Measurements from ENCODE around the gene KIAA0825. TPM values are rescaled to one million over a fixed set of nuclear protein-coding genes. Genes with fewer than 3 reads are reported as not detected.

The KIAA0825 gene
- total RNA-seq, 4 donors from 2014 or later, result 4.7 to 5.8 (median 5.0) TPM

DNA sequence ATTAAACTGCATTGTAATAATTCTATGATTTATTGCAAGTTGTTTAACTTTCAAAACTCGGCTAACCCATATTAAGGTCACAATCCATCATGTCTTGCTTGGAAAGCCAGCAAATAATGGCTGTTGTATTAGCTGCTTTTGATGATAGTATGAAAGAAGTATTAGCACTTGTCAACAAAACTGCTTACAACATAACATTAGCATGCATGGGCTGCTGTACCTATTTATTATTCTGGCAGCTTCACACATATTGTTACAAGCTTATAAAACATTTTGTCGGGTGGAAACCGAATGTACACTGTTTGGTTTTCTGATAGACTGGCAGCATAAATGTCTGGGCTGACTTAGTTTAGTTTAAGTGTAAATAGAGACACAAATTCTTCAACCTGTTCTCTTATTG, 378.3 kb downstream of the KIAA0825 start:
- no peak for TF ChIP-seq CTCF (IDR thresholded peaks at IDR 0.05; ENCODE audit: low read depth)

DNA sequence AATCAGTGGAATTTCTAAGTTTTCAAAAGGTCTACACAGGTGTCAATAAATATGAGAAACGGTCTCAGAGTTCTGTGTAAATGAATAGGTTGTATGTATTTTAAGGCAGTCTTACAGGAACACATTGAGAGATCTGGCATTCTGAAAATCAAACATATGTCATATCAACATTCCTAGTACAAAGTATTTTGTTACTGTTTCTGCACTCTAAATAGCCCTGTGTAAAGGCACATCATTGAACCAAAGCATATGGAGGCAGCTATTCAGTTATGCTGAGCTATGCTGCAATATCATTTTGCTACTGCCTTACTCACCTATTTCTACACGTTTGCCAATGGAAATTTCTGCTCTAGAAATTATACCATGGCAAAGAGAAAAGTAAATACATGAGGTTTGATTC, 379.1 kb downstream of the KIAA0825 start:
- no peak for TF ChIP-seq CTCF (IDR thresholded peaks at IDR 0.05; ENCODE audit: low read depth)

GRCh38 chr5:94234987-94235386, 383.4 kb downstream of the KIAA0825 start:
- no peak for TF ChIP-seq CTCF (IDR thresholded peaks at IDR 0.05; ENCODE audit: low read depth)

DNA sequence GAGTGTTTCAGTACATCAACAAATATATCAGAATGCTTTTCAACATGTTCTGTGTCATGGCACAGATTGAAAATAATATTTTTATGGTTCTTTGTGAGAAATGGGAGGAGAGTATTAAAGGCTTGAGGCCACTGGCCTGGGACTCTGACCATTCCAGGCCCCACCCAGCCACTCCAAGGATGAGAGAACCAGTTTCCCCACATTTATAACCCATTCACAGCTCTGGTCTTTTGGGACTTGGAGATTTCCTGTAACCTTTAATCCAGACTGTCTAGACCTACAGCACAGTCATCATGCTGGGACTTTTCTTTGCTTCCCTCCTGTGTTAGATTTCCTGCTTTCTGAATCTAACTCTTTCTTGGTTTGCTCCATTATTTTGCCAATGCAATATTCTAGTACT, 389.6 kb downstream of the KIAA0825 start:
- TF ChIP-seq CTCF (IDR thresholded peaks at IDR 0.05; ENCODE audit: low read depth), result no peak

GRCh38 chr5:94223235-94223634, 395.2 kb downstream of the KIAA0825 start:
- no peak for TF ChIP-seq CTCF (IDR thresholded peaks at IDR 0.05; ENCODE audit: low read depth)

GRCh38 chr5:94218374-94218773, 400.0 kb downstream of the KIAA0825 start:
- no peak for TF ChIP-seq CTCF (IDR thresholded peaks at IDR 0.05; ENCODE audit: low read depth)

DNA sequence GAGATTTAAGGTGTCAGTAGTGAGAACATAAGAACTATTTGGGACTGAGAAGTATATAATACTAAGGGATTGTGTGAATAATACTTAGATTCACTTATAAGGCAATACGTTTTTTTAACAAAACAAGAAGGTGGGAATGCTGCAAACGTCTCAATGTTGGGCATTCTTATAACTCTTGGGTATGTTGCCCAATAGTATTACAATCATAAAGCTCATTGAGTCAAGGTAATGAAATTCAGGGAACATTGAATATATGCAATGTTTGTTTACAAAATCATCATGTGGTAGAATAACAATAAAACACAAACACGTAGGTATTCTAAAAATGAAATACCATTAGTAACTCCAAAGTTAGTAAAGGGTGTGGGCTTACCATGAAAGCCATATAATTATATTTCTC, 400.7 kb downstream of the KIAA0825 start:
- no peak for TF ChIP-seq CTCF (IDR thresholded peaks at IDR 0.05; ENCODE audit: low read depth)

Measured in subcutaneous adipose tissue (tissue), 4 donors.